Mesodermal cell (in vitro differentiated cells): ENCODE results near the gene SLX9.

ENCODE experiments used
- H3K27ac ChIP-seq: 2 replicates; pipeline ENCODE4 v1.7.0; 2013; ENCODE audit warnings: mild to moderate bottlenecking, low read depth, low read length, moderate library complexity; ENCODE audit not compliant: severe bottlenecking
- H3K36me3 ChIP-seq: 2 replicates; pipeline ENCODE4 v1.7.1; 2013; ENCODE audit warnings: mild to moderate bottlenecking, low read length, moderate library complexity; ENCODE audit not compliant: control insufficient read depth, insufficient read depth
- H3K4me1 ChIP-seq: one replicate; pipeline ENCODE4 v1.7.1; 2013; ENCODE audit warnings: mild to moderate bottlenecking, low read length; ENCODE audit not compliant: insufficient read depth, control insufficient read depth, poor library complexity, severe bottlenecking
- H3K4me3 ChIP-seq: 2 replicates; pipeline ENCODE4 v1.7.0; 2013; ENCODE audit warnings: low read length, control low read depth, mild to moderate bottlenecking; ENCODE audit not compliant: insufficient read depth, poor library complexity, severe bottlenecking; ENCODE audit errors: extremely low read depth
- H3K9me3 ChIP-seq: 2 replicates; pipeline ENCODE4 v1.7.1; 2013; ENCODE audit warnings: mild to moderate bottlenecking, low read length, moderate library complexity; ENCODE audit not compliant: control insufficient read depth
- WGBS, 2 experiments: methylation state at CpG; one replicate each; pipeline ENCODE4 v1.1.5; 2013; ENCODE audit warnings: missing lambda C conversion rate in 2 of 2; ENCODE audit not compliant: insufficient coverage in 2 of 2; 5-methylcytosine and 5-hydroxymethylcytosine counted together

The SLX9 gene

GRCh38 chr21:44932408-44933181 lies 7.2 kb upstream of the SLX9 start:
- no peaks in the 10 kb centered on the region for H3K9me3 ChIP-seq
- no peaks in the 10 kb centered on the region for H3K36me3 ChIP-seq
- 1 to 8% methylated on average over 31 to 61 of the region's 68 CpGs for WGBS, 2 experiments
- H3K4me1 ChIP-seq: peaks cover 23% of the 10 kb centered on the region
- no peak overlapping the region for H3K27ac ChIP-seq
- peak overlapping the region; percentile 28 for H3K4me3 ChIP-seq

DNA sequence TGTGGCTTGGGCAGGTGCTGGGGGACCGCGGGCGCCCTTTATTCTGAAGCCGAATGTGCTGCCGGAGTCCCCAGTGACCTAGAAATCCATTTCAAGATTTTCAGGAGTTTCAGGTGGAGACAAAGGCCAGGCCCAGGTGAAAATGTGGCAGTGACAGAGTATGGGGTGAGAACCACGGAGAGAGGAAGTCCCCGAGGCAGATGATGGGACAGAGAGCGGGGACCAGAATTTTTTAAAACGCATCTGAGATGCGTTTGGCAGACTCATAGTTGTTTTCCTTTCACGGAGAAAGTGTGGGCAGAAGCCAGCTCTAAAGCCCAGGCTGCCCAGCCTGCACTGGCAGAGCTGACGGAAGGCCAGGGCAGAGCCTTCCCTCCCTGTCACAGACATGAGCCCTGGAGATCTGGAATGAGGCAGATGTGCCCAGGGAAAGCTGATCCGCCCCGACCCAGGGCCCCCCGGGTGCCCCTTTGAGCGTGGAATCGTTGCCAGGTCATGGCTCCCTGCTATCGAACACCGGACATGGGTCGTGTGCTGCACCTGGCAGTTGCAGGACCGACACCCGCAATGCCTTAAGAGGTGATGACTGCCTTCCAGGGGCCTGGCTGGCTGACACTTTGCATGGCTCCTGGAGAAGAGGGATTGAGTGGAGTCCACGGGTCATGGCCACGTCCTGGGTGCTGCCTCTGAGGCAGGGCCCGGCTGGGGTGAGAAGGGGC lies 6.5 kb upstream of the SLX9 start:
- H3K9me3 ChIP-seq: no peaks in the 10 kb centered on the region
- H3K36me3 ChIP-seq: no peaks in the 10 kb centered on the region
- H3K4me1 ChIP-seq: peaks cover 15% of the 10 kb centered on the region
- H3K27ac ChIP-seq: no peak overlapping the region
- WGBS, 2 experiments: 89 to 90% methylated on average over 19 to 22 of the region's 25 CpGs
- H3K4me3 ChIP-seq: no peak overlapping the region

DNA sequence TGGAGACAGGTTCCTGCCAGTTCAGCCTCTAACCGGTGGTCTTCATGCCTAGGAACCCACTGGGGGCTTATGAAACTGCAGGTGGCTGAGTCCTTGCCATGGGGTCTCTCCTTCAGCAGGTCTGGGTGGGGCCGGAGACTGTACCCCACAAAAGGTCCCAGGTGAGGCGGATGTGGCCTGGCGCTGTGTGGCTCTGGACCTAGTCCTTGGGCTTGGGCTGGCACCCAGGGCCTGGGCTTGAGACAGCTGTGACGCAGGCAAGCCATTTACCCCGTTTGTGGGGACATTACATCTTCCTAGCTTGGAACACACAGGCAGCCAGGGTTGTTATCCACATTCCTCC lies 5.9 kb upstream of the SLX9 start:
- Histone ChIP-seq H3K4me3 (no peak overlapping the region), H3K9me3 (no peaks in the 10 kb centered on the region), H3K27ac (no peak overlapping the region), H3K4me1 (peaks cover 15% of the 10 kb centered on the region), H3K36me3 (no peaks in the 10 kb centered on the region)
- WGBS, 2 experiments: 95 to 97% methylated on average over 5 to 6 of the region's 6 CpGs

GRCh38 chr21:44934276-44934675 lies 5.6 kb upstream of the SLX9 start:
- WGBS, 2 experiments: 86 to 100% methylated on average over 5 to 6 of the region's 6 CpGs
- Histone ChIP-seq H3K4me1 (peaks cover 19% of the 10 kb centered on the region), H3K4me3 (no peak overlapping the region), H3K27ac (no peak overlapping the region), H3K36me3 (no peaks in the 10 kb centered on the region), H3K9me3 (no peaks in the 10 kb centered on the region)

DNA sequence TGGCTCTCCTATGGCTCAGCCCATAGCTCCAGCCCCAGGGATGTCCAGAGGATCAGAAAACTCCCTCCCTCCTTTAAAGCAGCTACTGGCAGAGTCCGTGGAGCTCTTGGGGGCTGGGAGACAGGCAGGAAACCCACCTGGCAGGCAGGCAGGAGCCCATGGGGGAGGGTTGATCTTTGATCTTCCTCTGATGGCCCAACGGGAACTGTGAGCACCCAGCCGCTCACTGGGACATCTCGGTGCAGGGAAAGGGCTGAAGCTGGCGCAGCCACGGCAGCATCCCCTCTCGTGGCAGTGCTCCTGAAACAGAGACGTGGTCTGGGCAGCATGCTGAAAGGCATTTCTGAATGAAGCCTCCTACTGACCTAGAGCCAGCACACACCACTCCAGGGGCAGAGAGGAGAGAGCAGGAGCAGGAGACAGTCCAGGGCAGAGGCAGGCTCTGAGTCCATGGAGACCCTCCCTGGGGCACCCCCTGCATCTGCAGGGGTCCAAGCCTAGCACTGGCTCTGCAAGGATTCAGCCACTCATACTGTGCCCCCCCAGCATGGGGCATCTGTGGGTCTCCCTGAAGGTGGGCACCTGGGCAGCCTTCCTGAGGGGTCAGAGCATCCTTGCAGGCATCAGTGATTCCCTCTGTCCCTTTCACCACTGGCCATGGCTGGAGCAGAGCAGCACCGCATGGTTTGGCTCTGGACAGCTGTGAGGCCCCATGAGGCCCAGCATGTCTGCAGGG lies 4.9 kb upstream of the SLX9 start:
- no peak overlapping the region for H3K27ac ChIP-seq
- H3K9me3 ChIP-seq: no peaks in the 10 kb centered on the region
- WGBS, 2 experiments: 94 to 97% methylated on average over 8 of the region's 9 CpGs
- H3K4me1 ChIP-seq: peaks cover 19% of the 10 kb centered on the region
- H3K36me3 ChIP-seq: no peaks in the 10 kb centered on the region
- no peak overlapping the region for H3K4me3 ChIP-seq

DNA sequence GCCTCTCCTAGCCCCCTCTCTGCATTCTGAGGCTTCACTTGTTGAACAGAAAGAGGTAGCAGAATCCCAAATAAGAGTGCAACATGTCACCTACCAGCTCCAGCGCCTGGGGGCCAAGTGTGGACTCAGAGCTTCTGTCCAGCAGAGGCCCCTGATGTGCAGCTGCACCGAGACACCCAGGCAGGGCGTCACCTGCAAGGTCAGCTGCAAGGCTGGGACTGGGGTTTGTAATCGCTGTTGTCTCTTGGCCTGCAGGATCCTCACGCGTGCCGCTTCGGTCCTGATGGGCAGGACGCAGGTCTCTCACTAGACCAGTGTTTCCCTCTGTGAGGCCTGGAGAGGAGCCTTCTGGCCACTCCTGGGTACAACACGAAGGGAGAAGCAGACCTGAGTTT lies 4.3 kb upstream of the SLX9 start:
- H3K4me1 ChIP-seq: peaks cover 15% of the 10 kb centered on the region
- H3K36me3 ChIP-seq: no peaks in the 10 kb centered on the region
- H3K4me3 ChIP-seq: no peak overlapping the region
- 93 to 97% methylated on average over 9 to 10 of the region's 10 CpGs for WGBS, 2 experiments
- no peaks in the 10 kb centered on the region for H3K9me3 ChIP-seq
- H3K27ac ChIP-seq: no peak overlapping the region

- Histone ChIP-seq H3K9me3 (no peaks in the 10 kb centered on the region), H3K36me3 (peaks cover 24% of the 10 kb centered on the region), H3K4me3 (peak overlapping the region; percentile 82), H3K4me1 (peaks cover 16% of the 10 kb centered on the region), H3K27ac (no peak overlapping the region)
- 83 to 88% methylated on average over 18 of the region's 18 CpGs for WGBS, 2 experiments
Measured at GRCh38 chr21:44938772-44939531, 877 bp upstream of the SLX9 start.

GRCh38 chr21:44940116-44940631 lies 345 bp downstream of the SLX9 start:
- WGBS, 2 experiments: 0% methylated on average over 21 to 42 of the region's 53 CpGs
- H3K4me1 ChIP-seq: peaks cover 16% of the 10 kb centered on the region
- peak overlapping the region; percentile 82 for H3K4me3 ChIP-seq
- H3K27ac ChIP-seq: no peak overlapping the region
- H3K9me3 ChIP-seq: no peaks in the 10 kb centered on the region
- H3K36me3 ChIP-seq: peaks cover 36% of the 10 kb centered on the region

- H3K36me3 ChIP-seq: peaks cover 49% of the 10 kb centered on the region
- peaks cover 16% of the 10 kb centered on the region for H3K4me1 ChIP-seq
- no peak overlapping the region for H3K4me3 ChIP-seq
- 92 to 95% methylated on average over 8 of the region's 8 CpGs for WGBS, 2 experiments
- no peak overlapping the region for H3K27ac ChIP-seq
- H3K9me3 ChIP-seq: no peaks in the 10 kb centered on the region
Measured at GRCh38 chr21:44941567-44941966, 1.7 kb downstream of the SLX9 start.

- H3K4me1 ChIP-seq: peaks cover 16% of the 10 kb centered on the region
- 81 to 96% methylated on average over 2 of the region's 2 CpGs for WGBS, 2 experiments
- H3K4me3 ChIP-seq: no peak overlapping the region
- H3K27ac ChIP-seq: no peak overlapping the region
- H3K9me3 ChIP-seq: no peaks in the 10 kb centered on the region
- H3K36me3 ChIP-seq: peaks cover 59% of the 10 kb centered on the region
Measured at GRCh38 chr21:44942566-44942965, 2.7 kb downstream of the SLX9 start.
